Esophagus (tissue), 2 donors: ENCODE measurements around the gene PTPRF. TPM values are rescaled to one million over a fixed set of nuclear protein-coding genes. Genes with fewer than 3 reads are reported as not detected.

ENCODE experiments used
- H3K27ac ChIP-seq, 2 donors: one replicate each; pipeline ENCODE4 v1.5.1; 2013; ENCODE audit warnings: low read depth in 2 of 2, mild to moderate bottlenecking in 2 of 2, inconsistent platforms in 1 of 2, low read length in 1 of 2, moderate library complexity in 1 of 2
- H3K27me3 ChIP-seq, 2 donors: one replicate each; pipeline ENCODE4 v1.6.1; 2013; ENCODE audit warnings: low read length in 2 of 2, control low read depth in 1 of 2, mild to moderate bottlenecking in 1 of 2; ENCODE audit not compliant: insufficient read depth in 2 of 2, control insufficient read depth in 1 of 2
- H3K36me3 ChIP-seq, 2 donors: one replicate each; pipeline ENCODE4 v1.6.1; 2013; ENCODE audit warnings: low read length in 1 of 2; ENCODE audit not compliant: control insufficient read depth in 2 of 2, insufficient read depth in 2 of 2
- H3K4me1 ChIP-seq, 2 donors: one replicate each; pipeline ENCODE4 v1.6.1; 2013; ENCODE audit warnings: low read length in 1 of 2; ENCODE audit not compliant: control insufficient read depth in 2 of 2, insufficient read depth in 2 of 2
- H3K4me3 ChIP-seq, 2 donors: one replicate each; pipeline ENCODE4 v1.5.1; 2013; ENCODE audit warnings: low read length in 2 of 2, mild to moderate bottlenecking in 2 of 2, low read depth in 1 of 2, moderate library complexity in 1 of 2
- H3K9me3 ChIP-seq, 2 donors: one replicate each; pipeline ENCODE4 v1.6.1; 2013; ENCODE audit warnings: mild to moderate bottlenecking in 2 of 2, low read depth in 1 of 2, low read length in 1 of 2, moderate library complexity in 1 of 2; ENCODE audit not compliant: control insufficient read depth in 2 of 2, insufficient read depth in 1 of 2
- WGBS, 2 donors: extraction: QIAGEN DNeasy Blood & Tissue Kit; methylation state at CpG; one replicate each; pipeline ENCODE4 v1.1.7; 2013; 5-methylcytosine and 5-hydroxymethylcytosine counted together
- polyA plus RNA-seq, 2 donors: library from polyadenylated mRNA; stranded (reverse); fragments of 200-250 nt; gene quantifications; one replicate each; pipeline ENCODE4 v1.2.3, GENCODE V29; 2013
- donor health status: healthy with polysubstance abuse.
- donor health status: Bipolar disorder and iron deficiency.

Gene PTPRF
- polyA plus RNA-seq, 2 donors = 62.7 to 69.9 TPM

GRCh38 chr1:43617668-43618067 lies 87.0 kb downstream of the PTPRF start:
- no peaks in the 10 kb centered on the region for H3K4me1 ChIP-seq
- H3K27ac ChIP-seq = no peak overlapping the region
- WGBS, 2 donors = 92 to 95% methylated on average over 14 of the region's 14 CpGs
- H3K4me3 ChIP-seq = no peak overlapping the region
- H3K36me3 ChIP-seq = peaks cover 14 to 68% of the 10 kb centered on the region in 2 donors
- no peaks in the 10 kb centered on the region for H3K9me3 ChIP-seq
- no peaks in the 10 kb centered on the region for H3K27me3 ChIP-seq

GRCh38 chr1:43618521-43619313 lies 88.0 kb downstream of the PTPRF start:
- Histone ChIP-seq H3K36me3 (peaks cover 10 to 65% of the 10 kb centered on the region in 2 donors), H3K4me3 (no peak overlapping the region), H3K4me1 (no peaks in the 10 kb centered on the region), H3K9me3 (no peaks in the 10 kb centered on the region), H3K27ac (no peak overlapping the region), H3K27me3 (no peaks in the 10 kb centered on the region)
- 93 to 94% methylated on average over 22 of the region's 22 CpGs for WGBS, 2 donors

- Histone ChIP-seq H3K36me3 (peaks cover 13 to 62% of the 10 kb centered on the region in 2 donors), H3K9me3 (no peaks in the 10 kb centered on the region), H3K4me3 (no peak overlapping the region), H3K27ac (no peak overlapping the region), H3K27me3 (no peaks in the 10 kb centered on the region), H3K4me1 (no peaks in the 10 kb centered on the region)
- 92 to 95% methylated on average over 21 of the region's 21 CpGs for WGBS, 2 donors
Observed at GRCh38 chr1:43619314-43619790, 88.7 kb downstream of the PTPRF start.

GRCh38 chr1:43619996-43620920 lies 89.6 kb downstream of the PTPRF start:
- 90 to 92% methylated on average over 22 of the region's 22 CpGs for WGBS, 2 donors
- Histone ChIP-seq H3K4me1 (no peaks in the 10 kb centered on the region), H3K9me3 (no peaks in the 10 kb centered on the region), H3K36me3 (peaks cover 13 to 62% of the 10 kb centered on the region in 2 donors), H3K4me3 (no peak overlapping the region), H3K27ac (no peak overlapping the region), H3K27me3 (no peaks in the 10 kb centered on the region)

- WGBS, 2 donors = 91 to 92% methylated on average over 16 of the region's 16 CpGs
- Histone ChIP-seq H3K36me3 (peaks cover 13 to 62% of the 10 kb centered on the region in 2 donors), H3K27ac (no peak overlapping the region), H3K4me1 (no peaks in the 10 kb centered on the region), H3K9me3 (no peaks in the 10 kb centered on the region), H3K4me3 (no peak overlapping the region), H3K27me3 (no peaks in the 10 kb centered on the region)
Observed at GRCh38 chr1:43620956-43621355, 90.3 kb downstream of the PTPRF start.

- no peaks in the 10 kb centered on the region for H3K27me3 ChIP-seq
- no peaks in the 10 kb centered on the region for H3K4me1 ChIP-seq
- H3K4me3 ChIP-seq = no peak overlapping the region
- H3K9me3 ChIP-seq = no peaks in the 10 kb centered on the region
- 83 to 89% methylated on average over 3 of the region's 3 CpGs for WGBS, 2 donors
- H3K27ac ChIP-seq = no peak overlapping the region
- peaks cover 13 to 61% of the 10 kb centered on the region in 2 donors for H3K36me3 ChIP-seq
Observed at GRCh38 chr1:43621386-43621785, 90.7 kb downstream of the PTPRF start.

- no peak overlapping the region for H3K27ac ChIP-seq
- H3K4me3 ChIP-seq = no peak overlapping the region
- WGBS, 2 donors = 87 to 90% methylated on average over 18 of the region's 18 CpGs
- no peaks in the 10 kb centered on the region for H3K27me3 ChIP-seq
- no peaks in the 10 kb centered on the region for H3K4me1 ChIP-seq
- peaks cover 13 to 56% of the 10 kb centered on the region in 2 donors for H3K36me3 ChIP-seq
- H3K9me3 ChIP-seq = no peaks in the 10 kb centered on the region
Observed at GRCh38 chr1:43621861-43622260, 91.2 kb downstream of the PTPRF start.

GRCh38 chr1:43622471-43622870 lies 91.8 kb downstream of the PTPRF start:
- Histone ChIP-seq H3K27ac (no peak overlapping the region), H3K4me3 (no peak overlapping the region), H3K36me3 (peaks cover 11 to 55% of the 10 kb centered on the region in 2 donors), H3K9me3 (no peaks in the 10 kb centered on the region), H3K4me1 (no peaks in the 10 kb centered on the region), H3K27me3 (no peaks in the 10 kb centered on the region)
- WGBS, 2 donors = 75 to 77% methylated on average over 10 of the region's 10 CpGs

GRCh38 chr1:43622901-43623780 lies 92.5 kb downstream of the PTPRF start:
- Histone ChIP-seq H3K9me3 (no peaks in the 10 kb centered on the region), H3K4me3 (no peak overlapping the region), H3K27ac (no peak overlapping the region), H3K36me3 (peaks cover 8 to 50% of the 10 kb centered on the region in 2 donors), H3K4me1 (no peaks in the 10 kb centered on the region), H3K27me3 (no peaks in the 10 kb centered on the region)
- 89 to 90% methylated on average over 13 of the region's 13 CpGs for WGBS, 2 donors
